ENCODE data around the gene RAB20. TPM values are rescaled to one million over a fixed set of nuclear protein-coding genes. Genes with fewer than 3 reads are reported as not detected.

The RAB20 gene
- total and polyA plus RNA-seq, 3 donors from 2014 or later = 22.0 to 41.1 (median 27.2) TPM

DNA sequence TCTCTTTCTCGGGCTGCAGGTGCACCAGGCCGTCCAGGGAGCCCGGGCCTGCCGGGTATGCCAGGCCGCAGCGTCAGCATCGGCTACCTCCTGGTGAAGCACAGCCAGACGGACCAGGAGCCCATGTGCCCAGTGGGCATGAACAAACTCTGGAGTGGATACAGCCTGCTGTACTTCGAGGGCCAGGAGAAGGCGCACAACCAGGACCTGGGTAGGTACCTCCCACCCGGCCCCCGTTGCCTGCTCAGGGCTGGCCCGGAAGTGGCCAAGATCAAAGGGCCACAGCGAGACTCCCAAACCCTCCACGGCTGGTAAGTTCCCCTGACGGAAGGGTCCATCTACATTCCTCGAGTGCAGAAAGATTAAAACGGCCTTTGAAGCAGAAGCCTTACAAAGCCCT, 55.1 kb downstream of the RAB20 start:
- Histone ChIP-seq H3K4me1 (peaks cover 19% of the 10 kb centered on the region), H3K4me3 (no peak overlapping the region), H3K27ac (peak overlapping the region in 1 of 2 donors; percentile 41), H3K9me3 (no peaks in the 10 kb centered on the region), H3K36me3 (ENCODE audit: low read depth, missing control alignments) (no peaks in the 10 kb centered on the region), H3K27me3 (no peaks in the 10 kb centered on the region)
- intact Hi-C loops (cut with DNase I; ENCODE audit: low total_unique reads) = no loop called here
- WGBS, 2 donors = 84 to 88% methylated on average over 11 to 17 of the region's 18 CpGs
- DNase-seq = no peak
- TF ChIP-seq, protein P1, sequence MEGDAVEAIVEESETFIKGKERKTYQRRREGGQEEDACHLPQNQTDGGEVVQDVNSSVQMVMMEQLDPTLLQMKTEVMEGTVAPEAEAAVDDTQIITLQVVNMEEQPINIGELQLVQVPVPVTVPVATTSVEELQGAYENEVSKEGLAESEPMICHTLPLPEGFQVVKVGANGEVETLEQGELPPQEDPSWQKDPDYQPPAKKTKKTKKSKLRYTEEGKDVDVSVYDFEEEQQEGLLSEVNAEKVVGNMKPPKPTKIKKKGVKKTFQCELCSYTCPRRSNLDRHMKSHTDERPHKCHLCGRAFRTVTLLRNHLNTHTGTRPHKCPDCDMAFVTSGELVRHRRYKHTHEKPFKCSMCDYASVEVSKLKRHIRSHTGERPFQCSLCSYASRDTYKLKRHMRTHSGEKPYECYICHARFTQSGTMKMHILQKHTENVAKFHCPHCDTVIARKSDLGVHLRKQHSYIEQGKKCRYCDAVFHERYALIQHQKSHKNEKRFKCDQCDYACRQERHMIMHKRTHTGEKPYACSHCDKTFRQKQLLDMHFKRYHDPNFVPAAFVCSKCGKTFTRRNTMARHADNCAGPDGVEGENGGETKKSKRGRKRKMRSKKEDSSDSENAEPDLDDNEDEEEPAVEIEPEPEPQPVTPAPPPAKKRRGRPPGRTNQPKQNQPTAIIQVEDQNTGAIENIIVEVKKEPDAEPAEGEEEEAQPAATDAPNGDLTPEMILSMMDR (IDR thresholded peaks at IDR 0.05) = no peak

DNA sequence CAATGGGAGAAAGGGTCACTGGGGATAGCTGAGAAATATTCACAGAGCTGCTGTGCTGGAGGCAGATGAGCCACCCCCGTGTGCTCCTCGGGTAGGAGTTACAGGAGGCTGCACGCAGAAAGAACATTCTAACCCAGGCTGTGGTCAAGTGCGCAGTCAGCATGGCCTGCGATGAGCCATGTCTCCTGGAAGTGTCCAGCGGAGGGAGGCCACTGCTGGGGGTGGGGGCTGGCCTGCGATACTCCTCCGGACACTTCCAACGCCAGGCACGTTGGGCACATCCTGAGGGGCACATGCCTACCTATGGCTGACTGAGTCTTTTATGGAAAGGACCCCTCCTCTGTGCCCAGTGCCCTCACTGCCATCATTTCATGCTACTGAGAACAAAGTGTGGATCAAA, 55.9 kb downstream of the RAB20 start:
- peaks cover 17% of the 10 kb centered on the region for H3K4me1 ChIP-seq
- no peak overlapping the region for H3K4me3 ChIP-seq
- no peaks in the 10 kb centered on the region for H3K27me3 ChIP-seq
- H3K27ac ChIP-seq = no peak overlapping the region
- no peaks in the 10 kb centered on the region for H3K9me3 ChIP-seq
- no peak for TF ChIP-seq POLR2A (IDR thresholded peaks at IDR 0.05)
- TF ChIP-seq, protein P1 (IDR thresholded peaks at IDR 0.05) = no peak
- intact Hi-C loops (cut with DNase I; ENCODE audit: low total_unique reads) = no loop called here
- DNase-seq = no peak
- 90 to 92% methylated on average over 6 to 10 of the region's 10 CpGs for whole genome bisulfite sequencing, 2 donors
- no peaks in the 10 kb centered on the region for H3K36me3 ChIP-seq (ENCODE audit: low read depth, missing control alignments)

DNA sequence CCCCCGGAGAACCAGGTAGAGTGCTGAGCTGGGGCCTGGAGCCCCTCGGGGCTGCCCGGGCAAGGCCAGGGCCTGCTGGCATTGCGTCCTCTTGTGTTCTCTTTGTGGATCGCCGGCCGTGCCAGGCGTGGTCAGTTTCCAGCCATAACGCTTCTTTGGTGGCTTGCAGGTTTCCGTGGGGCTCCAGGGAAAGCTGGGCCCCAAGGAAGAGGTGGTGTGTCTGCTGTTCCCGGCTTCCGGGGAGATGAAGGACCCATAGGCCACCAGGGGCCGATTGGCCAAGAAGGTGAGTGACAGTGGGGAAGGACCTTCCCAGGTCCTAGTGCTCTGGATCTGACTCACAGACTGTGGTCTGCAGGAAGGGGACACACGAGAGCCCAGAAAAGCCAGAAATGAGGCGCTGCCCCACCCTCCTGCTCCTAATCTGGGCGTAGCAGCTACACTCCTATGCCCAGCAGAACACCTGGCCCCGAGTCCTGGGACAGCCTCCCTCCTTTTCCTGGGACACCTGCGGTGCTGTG, 57.5 kb downstream of the RAB20 start:
- Histone ChIP-seq H3K4me3 (no peak overlapping the region), H3K9me3 (no peaks in the 10 kb centered on the region), H3K27me3 (no peaks in the 10 kb centered on the region), H3K4me1 (peaks cover 13% of the 10 kb centered on the region), H3K36me3 (ENCODE audit: low read depth, missing control alignments) (no peaks in the 10 kb centered on the region), H3K27ac (no peak overlapping the region)
- no peak for DNase-seq
- TF ChIP-seq, protein P1 (IDR thresholded peaks at IDR 0.05) = no peak
- TF ChIP-seq POLR2A (IDR thresholded peaks at IDR 0.05) = no peak
- WGBS, 2 donors = 96 to 100% methylated on average over 4 to 18 of the region's 18 CpGs
- intact Hi-C loops (cut with DNase I; ENCODE audit: low total_unique reads) = no loop called here

DNA sequence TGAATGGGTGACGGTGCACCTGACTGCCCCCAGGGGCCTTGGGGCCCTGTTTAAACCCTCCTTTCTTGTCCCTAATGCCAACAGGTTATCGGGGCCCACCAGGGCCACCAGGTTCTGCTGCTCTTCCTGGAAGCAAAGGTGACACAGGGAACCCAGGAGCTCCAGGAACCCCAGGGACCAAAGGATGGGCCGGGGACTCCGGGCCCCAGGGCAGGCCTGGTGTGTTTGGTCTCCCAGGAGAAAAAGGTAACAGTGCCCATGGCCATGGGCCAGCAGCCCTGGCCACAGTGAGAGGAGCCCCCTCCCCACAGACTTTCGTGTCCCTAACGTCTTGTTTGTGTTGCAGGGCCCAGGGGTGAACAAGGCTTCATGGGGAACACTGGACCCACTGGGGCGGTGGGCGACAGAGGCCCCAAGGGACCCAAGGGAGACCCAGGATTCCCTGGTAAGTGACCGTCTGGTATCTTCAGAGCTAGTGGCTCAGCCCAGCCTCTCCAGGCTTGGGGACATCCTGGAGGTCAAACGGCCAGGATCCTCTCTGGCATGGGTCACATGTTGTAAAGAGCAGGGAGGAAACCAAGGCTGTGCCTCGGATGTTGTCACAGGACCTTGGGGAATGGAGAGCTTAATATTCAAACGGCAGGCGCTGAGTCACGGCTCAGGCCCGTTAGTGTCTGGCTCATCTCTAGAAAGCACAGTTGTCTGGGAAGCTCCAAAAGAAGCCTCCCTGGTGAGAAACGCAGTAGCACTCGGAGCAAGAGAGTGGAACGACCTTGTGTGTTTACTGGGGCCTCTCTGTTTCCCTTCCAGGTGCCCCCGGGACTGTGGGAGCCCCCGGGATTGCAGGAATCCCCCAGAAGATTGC, 58.3 kb downstream of the RAB20 start:
- H3K36me3 ChIP-seq (ENCODE audit: low read depth, missing control alignments) = no peaks in the 10 kb centered on the region
- no peak overlapping the region for H3K27ac ChIP-seq
- H3K4me3 ChIP-seq = no peak overlapping the region
- DNase-seq = no peak
- 76% methylated on average over 14 to 20 of the region's 20 CpGs for WGBS, 2 donors
- H3K27me3 ChIP-seq = no peaks in the 10 kb centered on the region
- no peaks in the 10 kb centered on the region for H3K9me3 ChIP-seq
- intact Hi-C loops (cut with DNase I; ENCODE audit: low total_unique reads) = no loop called here
- TF ChIP-seq, protein P1 (IDR thresholded peaks at IDR 0.05) = no peak
- TF ChIP-seq POLR2A (IDR thresholded peaks at IDR 0.05) = no peak
- peaks cover 13% of the 10 kb centered on the region for H3K4me1 ChIP-seq

Data from testis (tissue), 3 donors.